K562 (cell line): ENCODE data around the gene ANKRD11. TPM values are rescaled to one million over a fixed set of nuclear protein-coding genes. Genes with fewer than 3 reads are reported as not detected.
A peak's percentile ranks its signal among the peaks of the same experiment; 100 is the strongest.

Source experiments
- ATF7 ChIP-seq: fragments of 450-650 bp; IDR thresholded peaks from 2 replicates; pipeline ENCODE4 v1.7.1; 2014; ENCODE audit warnings: mild to moderate bottlenecking, moderate library complexity
- CBFB ChIP-seq: sonication (generic); formaldehyde crosslinking; IDR thresholded peaks from 2 replicates; pipeline ENCODE4 v1.4.0; 2020; ENCODE audit warnings: mild to moderate bottlenecking, missing genetic modification reagents
- DDX20 ChIP-seq: fragments of 450-650 bp; IDR thresholded peaks from 2 replicates; pipeline ENCODE4 v1.6.1; 2016; ENCODE audit warnings: missing genetic modification characterization, low read depth, mild to moderate bottlenecking, missing compliant biosample characterization, moderate library complexity
- DIDO1 ChIP-seq: fragments of 450-650 bp; IDR thresholded peaks from 2 replicates; pipeline ENCODE4 v1.6.1; 2016; ENCODE audit warnings: low read depth, missing biosample characterization, missing genetic modification characterization
- E2F6 ChIP-seq, 2 experiments: IDR thresholded peaks; 2 replicates each; pipeline ENCODE4 v1.6.1; 2011; ENCODE audit warnings: borderline replicate concordance in 1 of 2, control low read depth in 1 of 2, low read depth in 1 of 2, low read length in 1 of 2, mild to moderate bottlenecking in 1 of 2, mixed read lengths in 1 of 2, moderate library complexity in 1 of 2; ENCODE audit not compliant: insufficient read depth in 1 of 2, insufficient read length in 1 of 2, poor library complexity in 1 of 2, severe bottlenecking in 1 of 2; ENCODE audit errors: extremely low read depth in 1 of 2
- HDAC2 ChIP-seq: fragments of 450-650 bp; IDR thresholded peaks from 2 replicates; pipeline ENCODE4 v1.6.1; 2016; ENCODE audit warnings: mild to moderate bottlenecking
- KDM5B ChIP-seq: fragments of 200-600 bp; sonication (generic); IDR thresholded peaks from 2 replicates; pipeline ENCODE4 v1.6.1; 2012; ENCODE audit warnings: low read depth, mild to moderate bottlenecking, moderate library complexity, low read length, control low read depth, inconsistent platforms; ENCODE audit not compliant: insufficient replicate concordance
- KLF6 ChIP-seq: fragments of 250-450 bp; sonication (Bioruptor Pico); IDR thresholded peaks from 2 replicates; pipeline ENCODE4 v1.4.0; 2020; ENCODE audit warnings: mild to moderate bottlenecking, moderate library complexity, borderline replicate concordance
- MEIS2 ChIP-seq: fragments of 450-650 bp; IDR thresholded peaks from 2 replicates; pipeline ENCODE4 v1.6.1; 2014; ENCODE audit warnings: mild to moderate bottlenecking; ENCODE audit not compliant: partially characterized antibody
- MYBL2 ChIP-seq, 2 experiments: fragments of 450-650 bp in 1 of 2; sonication (generic) in 1 of 2; formaldehyde crosslinking in 1 of 2; IDR thresholded peaks; 2 replicates each; pipeline versions ENCODE4 v1.6.1 to v1.8.1; 2017 to 2022; ENCODE audit warnings: borderline replicate concordance in 1 of 2, inconsistent platforms in 1 of 2, low read depth in 1 of 2, mild to moderate bottlenecking in 1 of 2, missing genetic modification reagents in 1 of 2, moderate library complexity in 1 of 2
- POLR2G ChIP-seq: fragments of 200-400 bp; formaldehyde crosslinking; IDR thresholded peaks from 2 replicates; pipeline ENCODE4 v1.6.1; 2017; ENCODE audit warnings: low read depth, mild to moderate bottlenecking, antibody characterized with exemption, low read length, moderate library complexity
- RBBP5 ChIP-seq: fragments of 200-600 bp; sonication (generic); IDR thresholded peaks from 2 replicates; pipeline ENCODE4 v1.6.1; 2012; ENCODE audit warnings: borderline replicate concordance, mild to moderate bottlenecking, low read length, control low read depth, inconsistent platforms; ENCODE audit not compliant: insufficient read depth, poor library complexity, severe bottlenecking
- RBFOX2 ChIP-seq: fragments of 200-400 bp; formaldehyde crosslinking; IDR thresholded peaks from 2 replicates; pipeline ENCODE4 v1.6.1; 2017; ENCODE audit warnings: low read depth, mild to moderate bottlenecking, low read length, moderate library complexity
- SREBF2 ChIP-seq: sonication (generic); formaldehyde crosslinking; IDR thresholded peaks from 2 replicates; pipeline ENCODE4 v1.4.0; 2020; ENCODE audit warnings: mild to moderate bottlenecking, missing genetic modification reagents
- TAL1 ChIP-seq: fragments of 450-650 bp; IDR thresholded peaks from 2 replicates; pipeline ENCODE4 v1.6.1; 2016; ENCODE audit warnings: mild to moderate bottlenecking
- TBL1XR1 ChIP-seq, 2 experiments: IDR thresholded peaks; 2 replicates each; pipeline ENCODE4 v1.6.1; 2012; ENCODE audit warnings: improper control_type of control experiment in 2 of 2, low read length in 2 of 2, mild to moderate bottlenecking in 1 of 2
- USF1 ChIP-seq: sonication (generic); formaldehyde crosslinking; IDR thresholded peaks from 2 replicates; pipeline ENCODE4 v1.9.0; 2022; ENCODE audit warnings: mild to moderate bottlenecking, missing genetic modification reagents
- ZBTB33 ChIP-seq: sonication (generic); formaldehyde crosslinking; IDR thresholded peaks from 2 replicates; pipeline ENCODE4 v1.8.1; 2023; ENCODE audit warnings: mild to moderate bottlenecking, missing genetic modification reagents
- ZBTB7A ChIP-seq: IDR thresholded peaks from 2 replicates; pipeline ENCODE4 v1.6.1; 2011; ENCODE audit warnings: low read depth, mild to moderate bottlenecking, low read length, moderate library complexity, borderline replicate concordance; ENCODE audit not compliant: control insufficient read depth
- ZNF511 ChIP-seq: sonication (generic); formaldehyde crosslinking; IDR thresholded peaks from 2 replicates; pipeline ENCODE4 v1.8.0; 2022; ENCODE audit warnings: mild to moderate bottlenecking, missing genetic modification reagents
- polyA plus RNA-seq, 8 experiments: library from polyadenylated mRNA; depleted of rRNA in 4 of 8; stranded (reverse) in 5 of 8; unstranded in 3 of 8; fragments of >200 nt; fragmentation: Nextera tagmentation in 2 of 8; fragmentation: Illumina TruSeq in 1 of 8; extraction: Ambion mirVana in 2 of 8; extraction: Trizol in 1 of 8; gene quantifications; 2 replicates each; pipeline versions ENCODE4 v1.2.1 to v1.2.3, GENCODE V29; 2011 to 2014; ENCODE audit warnings: inconsistent platforms in 1 of 8, missing spikeins in 1 of 8
- total RNA-seq, 7 experiments: library from RNA; depleted of rRNA in 6 of 7; stranded (reverse); fragments of >200 nt in 6 of 7; fragmentation: Illumina TruSeq in 2 of 7; extraction: Trizol in 2 of 7; gene quantifications; 2 replicates each; pipeline versions ENCODE4 v1.2.1 to v1.2.3, GENCODE V29; 2011 to 2021; ENCODE audit warnings: low replicate concordance in 1 of 7

ANKRD11 gene
- total and polyA plus RNA-seq, 9 of the 15 experiments (the other 6 are each of a cell fraction or from before 2014, with no cell fraction given), result 4.7 to 126 (median 31.7) TPM

GRCh38 chr16:89490439-89491237 is at the start of gene ANKRD11 (continued):
- TF ChIP-seq ZBTB33 (peak; percentile 29; the same call in 1 of the 2 replicates), RBFOX2 (peak; percentile 98), KLF6 (no peak), CBFB (no peak; the same call in 1 of the 2 replicates), ZNF511 (peak; percentile 61; the same call in 1 of the 2 replicates), MEIS2 (peak; percentile 91), HDAC2 (peak; percentile 65; the same call in 1 of the 2 replicates), SREBF2 (CRISPR knock-in tag) (no peak), ATF7 (peak; percentile 93), TBL1XR1 (IDR thresholded peaks at IDR 0.05; ENCODE audit: low read length in 2 of 2) (peak in 1 of 2 experiments; percentile 67; a peak in 1 of 4 replicates), DDX20 (tag) (no peak), POLR2G (peak; percentile 96), TAL1 (no peak), KDM5B (peak; percentile 58), E2F6 (IDR thresholded peaks at IDR 0.05; ENCODE audit: borderline replicate concordance in 1 of 2, extremely low read depth in 1 of 2, insufficient read depth in 1 of 2, insufficient read length in 1 of 2, low read depth in 1 of 2, low read length in 1 of 2, poor library complexity in 1 of 2, severe bottlenecking in 1 of 2) (peak; percentile 39 to 83), USF1 (CRISPR knock-in tag) (peak; percentile 65), ZBTB7A (peak; percentile 18; the same call in 1 of the 2 replicates), MYBL2 (IDR thresholded peaks at IDR 0.05; ENCODE audit: low read depth) (no peak), MYBL2 (CRISPR knock-in tag; IDR thresholded peaks at IDR 0.05; ENCODE audit: borderline replicate concordance) (no peak), DIDO1 (tag) (peak; percentile 70), RBBP5 (peak; percentile 85)
